Endothelial cell of umbilical vein (primary cell): ENCODE measurements around the gene ERCC8. TPM values are rescaled to one million over a fixed set of nuclear protein-coding genes. Genes with fewer than 3 reads are reported as not detected.

Experiments used
- BruUV-seq: library from RNA; stranded (reverse); fragments of 400-500 nt; replicated peaks from 2 replicates; lab custom pipeline; 2021; lab: Mats Ljungman, UMichigan
- CTCF ChIA-PET: fragments of 300-600, 350-600 bp; sonication (Branson Sonifier 250); formaldehyde crosslinking; loops from one replicate; lab custom pipeline; 2021; ENCODE audit warnings: antibody characterized with exemption, inconsistent platforms; lab: Charles Lee
- POLR2A ChIA-PET: fragments of 300-600, 350-600 bp; sonication (Branson Sonifier 250); formaldehyde crosslinking; loops from one replicate; lab custom pipeline; 2021; ENCODE audit warnings: antibody characterized with exemption, inconsistent platforms; lab: Charles Lee
- DNase-seq: peaks from one replicate; pipeline ENCODE4 v3.0.0-alpha.2; 2011; ENCODE audit warnings: low read depth, low spot score
- FAIRE-seq: peaks from 2 replicates; lab custom pipeline; 2011; peaks lifted over from hg19 to GRCh38; lab: Jason Lieb, UNC
- H2AFZ ChIP-seq: 2 replicates; pipeline ENCODE4 v1.6.0; 2012; ENCODE audit warnings: low read depth, low read length, control low read depth, inconsistent platforms
- H3K27ac ChIP-seq: 2 replicates; pipeline ENCODE4 v1.5.1; 2011; ENCODE audit warnings: low read depth, mild to moderate bottlenecking, control low read depth, low read length, moderate library complexity; ENCODE audit not compliant: insufficient read depth
- H3K27me3 ChIP-seq, 2 experiments: 2 replicates each; pipeline versions ENCODE4 v1.6.0 to v1.6.1; 2011; ENCODE audit warnings: low read length in 2 of 2, mixed read lengths in 1 of 2; ENCODE audit not compliant: control insufficient read depth in 2 of 2, insufficient read depth in 2 of 2
- H3K36me3 ChIP-seq, 2 experiments: 2 replicates in 1 of 2; 3 replicates in 1 of 2; pipeline ENCODE4 v1.5.1; 2011; ENCODE audit warnings: low read length in 2 of 2, mild to moderate bottlenecking in 1 of 2, moderate library complexity in 1 of 2; ENCODE audit not compliant: control insufficient read depth in 2 of 2, insufficient read depth in 2 of 2; ENCODE audit errors: extremely low read depth in 1 of 2
- H3K4me1 ChIP-seq: 3 replicates; pipeline ENCODE4 v1.5.1; 2011; ENCODE audit warnings: mild to moderate bottlenecking, low read length; ENCODE audit not compliant: control insufficient read depth, insufficient read depth; ENCODE audit errors: extremely low read depth
- H3K4me2 ChIP-seq: 2 replicates; pipeline ENCODE4 v1.6.1; 2011; ENCODE audit warnings: low read length, control low read depth, mixed read lengths; ENCODE audit not compliant: insufficient read depth
- H3K4me3 ChIP-seq, 3 experiments: fragments of 200-600 bp in 1 of 3; sonication (generic), shearing (Covaris generic) in 1 of 3; replicated peaks in 1 of 3; 2 replicates each; pipeline ENCODE4 v1.5.1; 2011 to 2016; ENCODE audit warnings: control low read depth in 3 of 3, low read length in 3 of 3, mild to moderate bottlenecking in 2 of 3, inconsistent platforms in 1 of 3, low read depth in 1 of 3, moderate library complexity in 1 of 3; ENCODE audit not compliant: insufficient read depth in 1 of 3
- H3K79me2 ChIP-seq: 2 replicates; pipeline ENCODE4 v1.6.0; 2012; ENCODE audit warnings: low read length, inconsistent platforms; ENCODE audit not compliant: control insufficient read depth, insufficient read depth
- H3K9ac ChIP-seq: replicated peaks from 2 replicates; pipeline ENCODE3; 2011; ENCODE audit warnings: low read length, control low read depth; ENCODE audit not compliant: insufficient read depth; ENCODE audit errors: extremely low read depth
- H3K9me1 ChIP-seq: replicated peaks from 3 replicates; pipeline ENCODE4 v1.6.0; 2011; ENCODE audit warnings: mild to moderate bottlenecking, low read length; ENCODE audit not compliant: control insufficient read depth, insufficient read depth; ENCODE audit errors: extremely low read depth
- H3K9me3 ChIP-seq: replicated peaks from 2 replicates; pipeline ENCODE4 v1.5.1; 2012; ENCODE audit warnings: low read length, inconsistent platforms; ENCODE audit not compliant: control insufficient read depth, insufficient read depth
- H4K20me1 ChIP-seq: replicated peaks from 2 replicates; pipeline ENCODE3; 2011; ENCODE audit warnings: mild to moderate bottlenecking, low read length; ENCODE audit not compliant: control insufficient read depth, insufficient read depth; ENCODE audit errors: extremely low read depth
- EZH2 ChIP-seq: IDR thresholded peaks from 2 replicates; pipeline ENCODE4 v1.6.1; 2012; ENCODE audit warnings: borderline replicate concordance, low read depth, mild to moderate bottlenecking, moderate library complexity, low read length, inconsistent platforms; ENCODE audit not compliant: severe bottlenecking
- FOS ChIP-seq: IDR thresholded peaks from 2 replicates; pipeline ENCODE4 v1.6.1; 2011; ENCODE audit warnings: mild to moderate bottlenecking, low read length, moderate library complexity, borderline replicate concordance; ENCODE audit not compliant: insufficient read depth
- GATA2 ChIP-seq: IDR thresholded peaks from 2 replicates; pipeline ENCODE4 v1.7.0; 2011; ENCODE audit warnings: low read depth, mild to moderate bottlenecking, moderate library complexity, mixed read lengths, low read length; ENCODE audit not compliant: insufficient read length, insufficient read depth
- JUN ChIP-seq: IDR thresholded peaks from 2 replicates; pipeline ENCODE4 v1.6.1; 2011; ENCODE audit warnings: borderline replicate concordance, low read depth; ENCODE audit not compliant: insufficient read length, insufficient read depth
- MYC ChIP-seq: IDR thresholded peaks from one replicate; pipeline ENCODE4 v1.6.1; 2011; ENCODE audit warnings: mild to moderate bottlenecking, low read depth, low read length
- POLR2A ChIP-seq: IDR thresholded peaks from 2 replicates; pipeline ENCODE4 v1.6.1; 2012; ENCODE audit warnings: low read depth, mild to moderate bottlenecking, control low read depth, low read length
- POLR2AphosphoS5 ChIP-seq: IDR thresholded peaks from 2 replicates; pipeline ENCODE4 v1.6.1; 2012; ENCODE audit warnings: low read depth, mild to moderate bottlenecking, control low read depth, low read length, moderate library complexity; ENCODE audit not compliant: insufficient read depth
- dilution Hi-C: fragments of 300-500 bp; cut with MboI; formaldehyde crosslinking; loops from one replicate; pipeline ENCODE4 v1.15.0; 2019; ENCODE audit warnings: low sequenced_read_pairs; ENCODE audit not compliant: extremely low pct_ligation_motif_present
- intact Hi-C: fragments of 100-400 bp; cut with micrococcal nuclease; formaldehyde crosslinking; loops from one replicate; pipeline ENCODE4 v1.10.0; 2022
- polyA plus RNA-seq, 4 experiments: library from polyadenylated mRNA; depleted of rRNA in 3 of 4; stranded (reverse) in 3 of 4; unstranded in 1 of 4; fragments of >200 nt; gene quantifications; 2 replicates each; pipeline versions ENCODE4 v1.2.1 to v1.2.3, GENCODE V29; 2011 to 2012; ENCODE audit warnings: missing spikeins in 1 of 4
- total RNA-seq: library from RNA; stranded (reverse); gene quantifications from 2 replicates; pipeline ENCODE4 v1.2.3, GENCODE V29; 2021
- TF ChIP-seq, protein P1 (sequence below), 2 donors: IDR thresholded peaks; 1 replicate in 1 of 2; 2 replicates in 1 of 2; pipeline ENCODE4 v1.5.1; 2011; ENCODE audit warnings: low read length in 2 of 2, mild to moderate bottlenecking in 2 of 2, moderate library complexity in 2 of 2, control low read depth in 1 of 2, inconsistent platforms in 1 of 2, low read depth in 1 of 2; ENCODE audit not compliant: insufficient read depth in 1 of 2; ENCODE audit errors: extremely low read depth in 1 of 2
- TF ChIP-seq, protein P2 (sequence below): IDR thresholded peaks from 2 replicates; pipeline ENCODE4 v1.6.1; 2011; ENCODE audit not compliant: insufficient read depth, insufficient read length

The ERCC8 gene
- total and polyA plus RNA-seq, 2 donors (not counting 3 experiments of a cell fraction or from before 2014, with no cell fraction given) = 10.4 to 11.8 TPM

DNA sequence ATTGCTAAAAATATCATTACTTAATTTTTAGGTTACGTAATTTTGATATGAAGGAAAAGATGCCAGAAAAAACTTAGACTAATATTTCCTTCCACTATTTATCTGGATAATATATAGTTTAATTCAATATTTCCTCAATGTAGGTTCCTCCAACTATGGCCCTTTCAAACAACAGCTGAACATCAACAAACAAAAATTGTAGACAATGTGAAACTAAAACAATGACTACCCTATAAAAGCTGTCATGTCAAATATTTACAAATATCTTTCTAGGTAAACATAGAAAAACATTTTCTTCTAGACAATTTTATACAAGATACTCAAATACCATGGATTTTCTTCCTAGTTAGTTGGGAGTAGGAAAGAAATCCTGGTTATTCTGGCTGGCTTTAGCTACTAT lies 117.7 kb downstream of the ERCC8 start:
- no TSS peak for BruUV-seq
- H3K27me3 ChIP-seq = peaks cover 8 to 10% of the 10 kb centered on the region in 2 experiments
- no peak overlapping the region for H2AFZ ChIP-seq
- H3K79me2 ChIP-seq = no peaks in the 10 kb centered on the region
- intact Hi-C loops (no loop called here), dilution Hi-C loops (no loop called here)
- ChIA-PET CTCF (no interaction called here), POLR2A (no interaction called here)
- H4K20me1 ChIP-seq = no peaks in the 10 kb centered on the region
- H3K9ac ChIP-seq = no peak overlapping the region
- no peaks in the 10 kb centered on the region for H3K9me1 ChIP-seq
- no peak overlapping the region for H3K4me3 ChIP-seq
- DNase-seq (no peak), FAIRE-seq (no peak)
- H3K4me2 ChIP-seq = no peak overlapping the region
- H3K4me1 ChIP-seq = no peaks in the 10 kb centered on the region
- TF ChIP-seq MYC = no peak
- TF ChIP-seq, protein P1, sequence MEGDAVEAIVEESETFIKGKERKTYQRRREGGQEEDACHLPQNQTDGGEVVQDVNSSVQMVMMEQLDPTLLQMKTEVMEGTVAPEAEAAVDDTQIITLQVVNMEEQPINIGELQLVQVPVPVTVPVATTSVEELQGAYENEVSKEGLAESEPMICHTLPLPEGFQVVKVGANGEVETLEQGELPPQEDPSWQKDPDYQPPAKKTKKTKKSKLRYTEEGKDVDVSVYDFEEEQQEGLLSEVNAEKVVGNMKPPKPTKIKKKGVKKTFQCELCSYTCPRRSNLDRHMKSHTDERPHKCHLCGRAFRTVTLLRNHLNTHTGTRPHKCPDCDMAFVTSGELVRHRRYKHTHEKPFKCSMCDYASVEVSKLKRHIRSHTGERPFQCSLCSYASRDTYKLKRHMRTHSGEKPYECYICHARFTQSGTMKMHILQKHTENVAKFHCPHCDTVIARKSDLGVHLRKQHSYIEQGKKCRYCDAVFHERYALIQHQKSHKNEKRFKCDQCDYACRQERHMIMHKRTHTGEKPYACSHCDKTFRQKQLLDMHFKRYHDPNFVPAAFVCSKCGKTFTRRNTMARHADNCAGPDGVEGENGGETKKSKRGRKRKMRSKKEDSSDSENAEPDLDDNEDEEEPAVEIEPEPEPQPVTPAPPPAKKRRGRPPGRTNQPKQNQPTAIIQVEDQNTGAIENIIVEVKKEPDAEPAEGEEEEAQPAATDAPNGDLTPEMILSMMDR (IDR thresholded peaks at IDR 0.05; ENCODE audit: extremely low read depth in 1 of 2, insufficient read depth in 1 of 2, low read depth in 1 of 2, low read length in 2 of 2) = no peak
- no peak for TF ChIP-seq POLR2AphosphoS5
- no peak for TF ChIP-seq POLR2A
- TF ChIP-seq FOS = no peak
- no peak for TF ChIP-seq EZH2
- no peak for TF ChIP-seq GATA2
- TF ChIP-seq, protein P2, sequence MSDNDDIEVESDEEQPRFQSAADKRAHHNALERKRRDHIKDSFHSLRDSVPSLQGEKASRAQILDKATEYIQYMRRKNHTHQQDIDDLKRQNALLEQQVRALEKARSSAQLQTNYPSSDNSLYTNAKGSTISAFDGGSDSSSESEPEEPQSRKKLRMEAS = no peak
- TF ChIP-seq JUN = no peak
- no peaks in the 10 kb centered on the region for H3K36me3 ChIP-seq
- H3K9me3 ChIP-seq = no peaks in the 10 kb centered on the region
- H3K27ac ChIP-seq = no peak overlapping the region
